Measurements from ENCODE around the gene GALNT18. TPM values are rescaled to one million over a fixed set of nuclear protein-coding genes. Genes with fewer than 3 reads are reported as not detected.

The GALNT18 gene
- total RNA-seq, 1 donor from 2014 or later, result 39.8 TPM

DNA sequence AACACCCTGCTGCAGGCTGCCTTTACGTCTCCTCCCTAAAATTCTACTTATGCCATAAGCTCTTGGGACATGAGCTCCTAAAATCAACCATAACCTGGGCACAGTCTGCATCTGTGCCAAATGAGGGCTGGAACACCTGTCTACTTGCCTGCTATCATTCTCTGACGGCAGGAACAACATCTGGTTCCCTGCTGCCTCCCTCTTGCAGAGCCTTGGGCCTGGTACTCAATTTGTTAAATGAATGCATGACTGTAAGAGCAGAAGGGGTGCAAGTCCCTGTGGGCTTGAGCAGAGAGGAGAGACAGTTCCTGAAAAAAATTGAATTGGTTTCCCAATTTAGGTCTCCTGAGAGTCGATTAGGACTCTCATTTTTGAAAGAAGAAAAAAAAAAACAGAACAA lies 202.1 kb downstream of the GALNT18 start:
- TF ChIP-seq, protein P1, sequence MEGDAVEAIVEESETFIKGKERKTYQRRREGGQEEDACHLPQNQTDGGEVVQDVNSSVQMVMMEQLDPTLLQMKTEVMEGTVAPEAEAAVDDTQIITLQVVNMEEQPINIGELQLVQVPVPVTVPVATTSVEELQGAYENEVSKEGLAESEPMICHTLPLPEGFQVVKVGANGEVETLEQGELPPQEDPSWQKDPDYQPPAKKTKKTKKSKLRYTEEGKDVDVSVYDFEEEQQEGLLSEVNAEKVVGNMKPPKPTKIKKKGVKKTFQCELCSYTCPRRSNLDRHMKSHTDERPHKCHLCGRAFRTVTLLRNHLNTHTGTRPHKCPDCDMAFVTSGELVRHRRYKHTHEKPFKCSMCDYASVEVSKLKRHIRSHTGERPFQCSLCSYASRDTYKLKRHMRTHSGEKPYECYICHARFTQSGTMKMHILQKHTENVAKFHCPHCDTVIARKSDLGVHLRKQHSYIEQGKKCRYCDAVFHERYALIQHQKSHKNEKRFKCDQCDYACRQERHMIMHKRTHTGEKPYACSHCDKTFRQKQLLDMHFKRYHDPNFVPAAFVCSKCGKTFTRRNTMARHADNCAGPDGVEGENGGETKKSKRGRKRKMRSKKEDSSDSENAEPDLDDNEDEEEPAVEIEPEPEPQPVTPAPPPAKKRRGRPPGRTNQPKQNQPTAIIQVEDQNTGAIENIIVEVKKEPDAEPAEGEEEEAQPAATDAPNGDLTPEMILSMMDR (IDR thresholded peaks at IDR 0.05), result no peak
- Mint-ChIP-seq H3K36me3 (ENCODE audit: unreplicated experiment) (peaks cover 3% of the 10 kb centered on the region), H3K4me3 (ENCODE audit: unreplicated experiment) (no peak overlapping the region), H3K9me3 (ENCODE audit: unreplicated experiment) (no peaks in the 10 kb centered on the region), H3K27ac (ENCODE audit: unreplicated experiment) (no peak overlapping the region), H3K27me3 (ENCODE audit: unreplicated experiment) (no peaks in the 10 kb centered on the region), H3K4me1 (ENCODE audit: unreplicated experiment) (peaks cover 72% of the 10 kb centered on the region)
- DNase-seq (ENCODE audit: extremely low spot score, unreplicated experiment), result no peak

DNA sequence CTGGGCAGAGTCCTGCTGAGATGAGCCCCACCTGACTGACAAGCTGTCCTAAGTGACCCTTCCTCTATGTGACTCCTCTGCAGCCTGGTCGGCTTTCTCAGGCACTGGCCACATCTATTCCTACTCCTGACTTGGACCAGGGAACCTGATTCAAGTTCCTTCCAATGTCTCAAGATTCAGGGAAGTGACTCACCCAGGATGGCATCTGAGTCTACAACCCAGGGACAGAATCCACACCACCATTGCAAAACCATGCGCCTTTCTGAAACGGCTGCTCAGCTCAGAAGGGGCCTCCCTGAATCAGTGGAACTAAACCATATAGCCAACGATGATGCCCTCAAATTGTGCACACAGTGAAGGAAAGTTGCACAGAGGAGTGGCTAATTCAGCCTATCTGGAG lies 204.9 kb downstream of the GALNT18 start:
- TF ChIP-seq, protein P1 (IDR thresholded peaks at IDR 0.05), result no peak
- Mint-ChIP-seq H3K36me3 (ENCODE audit: unreplicated experiment) (peaks cover 2% of the 10 kb centered on the region), H3K9me3 (ENCODE audit: unreplicated experiment) (no peaks in the 10 kb centered on the region), H3K4me3 (ENCODE audit: unreplicated experiment) (peak overlapping the region; percentile 33), H3K4me1 (ENCODE audit: unreplicated experiment) (peaks cover 66% of the 10 kb centered on the region), H3K27ac (ENCODE audit: unreplicated experiment) (peak overlapping the region; percentile 90), H3K27me3 (ENCODE audit: unreplicated experiment) (no peaks in the 10 kb centered on the region)
- DNase-seq (ENCODE audit: extremely low spot score, unreplicated experiment), result no peak

DNA sequence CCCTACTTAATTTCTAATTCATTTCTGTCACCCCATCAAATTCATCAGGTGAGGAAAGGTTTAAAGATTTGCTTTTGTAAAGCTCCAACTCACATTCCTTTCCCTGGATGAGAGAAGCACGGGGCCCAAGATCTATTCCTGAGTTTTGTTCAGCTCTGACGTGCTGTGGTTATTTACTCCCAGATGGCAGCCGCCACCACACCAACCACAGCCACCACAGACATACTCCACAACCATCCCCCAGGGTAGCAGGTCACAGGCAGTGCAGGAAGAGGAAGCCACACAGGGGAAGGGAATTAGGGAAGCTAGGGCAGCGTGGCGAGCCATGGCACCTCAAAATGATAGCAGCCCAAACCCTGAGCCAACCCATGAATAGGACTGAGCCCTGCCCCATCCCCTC lies 205.3 kb downstream of the GALNT18 start:
- Mint-ChIP-seq H3K4me3 (ENCODE audit: unreplicated experiment) (peak overlapping the region; percentile 29), H3K4me1 (ENCODE audit: unreplicated experiment) (peaks cover 65% of the 10 kb centered on the region), H3K27me3 (ENCODE audit: unreplicated experiment) (no peaks in the 10 kb centered on the region), H3K36me3 (ENCODE audit: unreplicated experiment) (peaks cover 2% of the 10 kb centered on the region), H3K27ac (ENCODE audit: unreplicated experiment) (peak overlapping the region; percentile 90), H3K9me3 (ENCODE audit: unreplicated experiment) (no peaks in the 10 kb centered on the region)
- TF ChIP-seq, protein P1 (IDR thresholded peaks at IDR 0.05), result no peak
- peak; percentile 90 for DNase-seq (ENCODE audit: extremely low spot score, unreplicated experiment)

DNA sequence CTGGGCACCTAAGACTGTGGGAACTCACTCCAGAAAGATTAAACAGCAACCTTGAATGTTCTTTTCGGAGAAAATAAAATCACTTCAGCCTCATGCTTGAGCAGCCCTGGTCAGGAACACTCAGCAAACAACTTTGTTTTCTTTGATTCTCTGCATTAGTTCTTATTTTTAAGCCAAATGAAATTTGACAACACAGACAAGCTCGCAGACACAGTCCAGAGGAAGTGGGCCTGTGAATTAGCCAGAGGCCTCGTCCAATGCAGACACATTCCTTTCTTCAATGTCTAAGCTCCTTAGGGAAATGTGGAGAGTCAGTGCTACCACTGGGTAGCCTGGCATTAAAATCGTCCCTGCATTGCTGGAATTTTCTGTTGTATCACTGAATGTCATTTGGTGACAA lies 205.9 kb downstream of the GALNT18 start:
- no peak for DNase-seq (ENCODE audit: extremely low spot score, unreplicated experiment)
- Mint-ChIP-seq H3K36me3 (ENCODE audit: unreplicated experiment) (peaks cover 2% of the 10 kb centered on the region), H3K4me1 (ENCODE audit: unreplicated experiment) (peaks cover 64% of the 10 kb centered on the region), H3K27me3 (ENCODE audit: unreplicated experiment) (no peaks in the 10 kb centered on the region), H3K27ac (ENCODE audit: unreplicated experiment) (peak overlapping the region; percentile 90), H3K9me3 (ENCODE audit: unreplicated experiment) (no peaks in the 10 kb centered on the region), H3K4me3 (ENCODE audit: unreplicated experiment) (no peak overlapping the region)
- TF ChIP-seq, protein P1 (IDR thresholded peaks at IDR 0.05), result no peak

DNA sequence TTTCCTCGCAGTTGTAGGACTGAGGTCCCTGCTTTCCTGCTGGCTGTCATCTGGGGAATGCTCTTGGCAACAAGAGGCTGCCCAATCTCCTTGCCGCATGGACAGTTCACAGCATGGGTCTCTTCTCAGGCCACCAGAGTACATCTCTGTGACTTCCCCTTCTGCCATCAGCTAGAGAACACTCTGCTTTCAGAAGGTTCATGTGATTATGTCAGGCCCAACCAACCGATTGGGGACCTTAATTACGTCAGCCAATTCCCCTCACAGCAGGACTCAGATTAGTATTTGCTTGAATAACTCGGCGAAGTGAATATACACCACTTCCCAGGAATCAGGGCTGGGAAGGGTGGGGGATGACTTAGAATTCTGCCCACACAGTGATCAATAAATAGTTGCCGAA lies 206.8 kb downstream of the GALNT18 start:
- peaks cover 2% of the 10 kb centered on the region for H3K36me3 Mint-ChIP-seq (ENCODE audit: unreplicated experiment)
- H3K4me3 Mint-ChIP-seq (ENCODE audit: unreplicated experiment), result no peak overlapping the region
- H3K27me3 Mint-ChIP-seq (ENCODE audit: unreplicated experiment), result no peaks in the 10 kb centered on the region
- H3K27ac Mint-ChIP-seq (ENCODE audit: unreplicated experiment), result peak overlapping the region; percentile 90
- no peaks in the 10 kb centered on the region for H3K9me3 Mint-ChIP-seq (ENCODE audit: unreplicated experiment)
- no peak for DNase-seq (ENCODE audit: extremely low spot score, unreplicated experiment)
- peaks cover 67% of the 10 kb centered on the region for H3K4me1 Mint-ChIP-seq (ENCODE audit: unreplicated experiment)
- TF ChIP-seq, protein P1 (IDR thresholded peaks at IDR 0.05), result no peak
